ENCODE results near the gene RCOR1.
A peak's percentile ranks its signal among the peaks of the same experiment; 100 is the strongest.
"Not testable (repeated sequence)": the region's sequence is repeated elsewhere in the genome, so short reads cannot be mapped to it uniquely, and the experiment has no call there.

The RCOR1 gene

DNA sequence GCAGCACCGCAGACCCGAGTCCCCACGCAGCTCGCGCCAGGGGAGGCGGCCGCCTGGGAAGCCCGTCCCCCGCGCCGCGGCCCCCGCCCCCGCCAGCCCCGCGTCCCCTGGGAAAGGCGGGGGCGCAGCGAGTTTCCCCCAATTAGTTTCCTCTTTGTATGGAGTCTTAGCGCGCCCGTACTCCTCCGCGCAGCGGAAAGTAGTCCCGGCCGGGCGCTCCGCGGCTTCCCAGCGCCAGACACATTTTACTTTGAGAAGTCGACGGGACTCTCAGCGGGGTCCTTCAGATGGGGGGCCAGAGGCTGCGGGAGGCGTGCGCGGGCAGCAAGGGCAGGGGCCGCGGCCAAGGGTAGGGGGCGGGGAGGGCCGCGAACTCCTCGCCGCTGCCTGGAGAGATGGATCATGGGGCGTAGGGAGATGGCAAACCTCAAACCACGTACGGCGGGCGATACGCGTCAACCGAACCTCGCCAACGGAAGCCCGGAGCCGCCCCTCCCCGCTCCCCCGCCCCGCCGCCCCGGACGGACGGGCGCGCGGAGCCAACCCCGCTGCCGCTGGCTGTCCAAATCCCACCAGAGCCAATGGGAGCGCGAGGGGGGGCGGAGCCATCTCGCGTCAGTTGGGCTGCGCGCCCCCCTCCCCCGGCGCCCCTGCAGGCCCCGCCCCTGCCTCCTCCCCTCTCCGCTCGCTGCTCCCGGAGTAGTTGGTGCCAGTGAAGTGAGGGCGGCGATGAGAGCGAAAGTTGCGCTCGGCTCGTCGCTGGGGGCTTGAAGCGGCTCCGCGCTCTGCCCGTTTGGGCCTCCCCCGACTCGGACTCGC lies at the start of gene RCOR1:
Gene RCOR1, plus strand, starts transcription at position 706 of the 819 bp plus-strand sequence. CDS start 238 bp downstream, outside the sequence.
- peak; percentile 96 for DNase-seq

DNA sequence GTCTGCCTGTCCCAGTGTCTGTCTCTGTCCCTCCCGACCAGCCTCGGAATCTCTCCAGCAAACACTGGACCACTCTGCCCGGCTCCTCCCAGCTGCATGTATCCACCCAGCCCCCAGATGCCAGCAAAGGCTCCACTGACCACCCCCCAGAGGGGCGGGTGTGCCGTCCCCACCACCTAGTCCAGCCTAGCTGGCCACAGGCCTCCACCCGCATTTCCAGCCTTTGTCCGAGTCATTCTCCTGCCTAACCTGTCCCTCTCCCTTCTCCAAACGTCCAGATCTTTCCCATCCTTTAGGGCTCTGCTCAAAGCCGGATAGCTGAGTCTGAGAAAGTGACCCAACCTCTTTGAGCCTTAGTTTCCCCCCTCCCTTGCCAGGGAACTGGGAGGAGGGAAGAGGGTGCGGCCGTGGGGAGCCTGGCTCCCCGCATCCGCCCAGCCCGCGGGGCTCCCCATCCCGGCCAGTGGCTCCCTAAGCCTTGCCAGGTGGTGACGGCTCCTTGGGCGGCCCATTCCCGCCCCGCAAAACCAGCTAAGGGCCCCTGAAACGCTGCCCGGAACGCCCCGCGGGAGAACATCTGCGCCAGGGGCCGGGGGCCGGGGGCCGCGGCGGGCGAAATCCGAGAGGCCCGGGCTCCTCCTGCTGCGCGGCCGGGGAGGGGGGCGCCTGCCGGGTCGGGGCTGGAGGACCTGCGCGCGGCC lies 48.3 kb upstream of the RCOR1 start:
- DNase-seq, result no peak

DNA sequence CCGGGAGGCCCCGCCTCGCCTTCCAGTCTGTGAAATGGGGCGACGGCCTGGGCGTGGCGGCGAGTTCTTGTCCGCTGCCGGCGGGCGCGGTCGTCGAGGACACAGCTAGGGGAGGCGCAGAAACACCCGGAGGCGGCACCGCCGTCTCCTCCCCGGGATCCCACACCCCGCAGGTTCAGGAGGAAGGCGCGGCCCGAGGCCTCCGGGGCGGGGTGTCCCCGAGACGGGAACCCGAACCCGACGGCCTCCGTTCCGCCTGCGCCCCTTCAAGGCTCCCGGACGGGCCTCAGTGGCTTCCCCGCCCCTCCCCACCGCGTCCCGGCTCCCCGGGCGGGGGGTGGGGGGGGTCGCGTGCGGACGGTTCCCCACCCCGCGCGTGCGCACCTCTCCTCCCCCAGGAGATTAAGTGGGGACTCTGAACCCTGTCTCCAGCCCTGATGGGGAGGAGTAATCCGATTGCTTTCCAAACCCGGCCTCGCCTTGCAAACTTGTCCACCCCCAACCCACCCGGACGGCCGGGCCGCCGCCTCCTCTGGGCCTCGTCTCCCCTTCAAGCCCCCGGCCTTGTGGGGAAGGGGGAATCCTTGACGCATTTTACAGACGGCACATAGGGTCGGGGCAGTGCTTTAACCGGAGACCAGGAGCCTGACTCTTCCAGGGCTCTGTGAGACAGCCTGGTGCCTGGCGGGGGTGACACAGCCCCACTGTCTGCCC lies 47.5 kb upstream of the RCOR1 start:
- no peak for DNase-seq

DNA sequence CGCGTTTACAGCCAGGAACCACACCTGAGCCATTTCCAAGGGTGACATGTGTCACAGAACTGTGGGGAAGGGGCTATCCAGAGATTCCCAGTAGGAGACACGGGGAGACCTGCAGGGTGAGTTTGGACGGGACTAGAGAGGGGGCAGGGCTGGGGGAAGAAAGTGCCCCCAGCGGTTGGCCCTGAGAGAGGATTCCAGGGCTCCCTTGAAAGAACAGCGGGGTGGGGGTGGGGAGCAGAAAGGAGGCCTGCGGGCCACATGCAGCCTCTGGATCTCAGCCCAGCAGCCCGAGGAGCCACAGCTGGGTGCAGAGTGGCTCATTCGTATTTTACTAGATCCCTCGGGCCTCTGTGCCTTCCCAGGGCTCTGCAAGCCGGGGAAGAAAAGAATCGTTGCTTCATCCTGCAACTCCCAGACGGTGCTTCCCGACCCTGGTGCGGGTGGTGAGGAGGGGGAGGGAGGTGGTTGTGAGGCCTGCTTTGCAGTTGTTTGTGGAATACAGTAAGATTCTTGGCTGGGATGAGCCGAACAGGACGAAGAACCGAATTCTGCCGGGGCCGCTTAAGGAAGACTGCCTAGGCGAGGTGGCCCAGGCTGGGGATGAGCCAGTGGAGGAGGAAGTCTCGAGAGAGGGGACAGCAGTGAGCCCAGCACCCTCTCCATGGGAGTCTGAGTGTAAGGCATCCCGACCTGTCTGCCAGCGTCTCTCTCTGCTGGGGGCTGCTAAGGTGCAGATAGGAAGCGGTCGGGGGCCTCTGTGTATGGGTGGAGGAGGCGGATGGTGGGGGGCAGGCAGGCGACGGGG lies 46.8 kb upstream of the RCOR1 start:
- DNase-seq, result no peak

DNA sequence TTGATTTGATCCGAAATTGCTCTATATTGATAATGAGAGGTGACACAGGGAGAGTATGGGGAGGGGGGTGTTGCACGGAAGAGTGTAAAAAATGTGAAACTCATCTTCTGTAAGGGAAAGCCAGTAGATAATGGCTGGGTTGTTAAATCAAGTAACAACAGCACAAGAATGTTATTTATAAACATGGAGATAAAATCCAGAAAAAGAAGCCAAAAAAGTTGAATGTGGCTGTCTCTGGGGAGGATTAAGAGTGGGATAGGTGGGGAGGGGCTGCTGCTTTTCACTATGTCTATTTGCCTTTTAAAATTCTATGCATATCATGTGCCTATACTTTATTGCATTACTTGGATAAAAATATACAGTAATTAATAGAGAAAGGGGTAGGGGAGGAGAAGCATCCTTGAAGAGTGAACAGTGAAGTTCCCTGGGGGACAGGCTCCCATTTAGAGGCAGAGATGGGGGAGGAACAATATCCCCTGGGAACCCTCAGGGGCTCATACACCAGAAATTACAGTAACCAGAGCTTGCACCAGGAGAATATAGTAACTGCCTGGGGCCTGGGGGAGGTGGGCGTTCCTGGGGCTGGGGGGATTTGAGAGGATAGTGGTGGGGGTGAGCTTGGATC lies 43.7 kb upstream of the RCOR1 start:
- no peak for DNase-seq

DNA sequence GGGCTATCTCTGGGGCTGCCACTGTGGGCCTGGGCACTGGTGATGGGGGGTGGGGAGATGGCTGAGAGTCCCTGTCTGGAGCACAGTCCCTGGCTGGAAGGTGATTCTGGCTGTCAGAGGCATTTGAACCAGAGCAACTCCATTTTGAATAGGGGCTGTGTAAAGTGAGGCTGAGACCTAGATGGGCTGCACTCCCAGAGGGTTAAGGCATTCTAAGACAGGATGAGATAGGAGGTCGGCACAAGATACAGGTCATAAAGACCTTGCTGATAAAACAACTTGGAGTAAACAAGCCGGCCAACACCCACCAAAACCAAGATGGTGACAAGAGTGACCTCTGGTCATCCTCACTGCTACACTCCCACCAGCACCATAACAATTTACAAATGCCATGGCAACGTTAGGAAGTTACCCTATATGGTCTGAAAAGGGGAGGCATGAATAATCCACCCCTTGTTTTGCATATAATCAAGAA lies 41.5 kb upstream of the RCOR1 start:
- not testable (repeated sequence) for DNase-seq

DNA sequence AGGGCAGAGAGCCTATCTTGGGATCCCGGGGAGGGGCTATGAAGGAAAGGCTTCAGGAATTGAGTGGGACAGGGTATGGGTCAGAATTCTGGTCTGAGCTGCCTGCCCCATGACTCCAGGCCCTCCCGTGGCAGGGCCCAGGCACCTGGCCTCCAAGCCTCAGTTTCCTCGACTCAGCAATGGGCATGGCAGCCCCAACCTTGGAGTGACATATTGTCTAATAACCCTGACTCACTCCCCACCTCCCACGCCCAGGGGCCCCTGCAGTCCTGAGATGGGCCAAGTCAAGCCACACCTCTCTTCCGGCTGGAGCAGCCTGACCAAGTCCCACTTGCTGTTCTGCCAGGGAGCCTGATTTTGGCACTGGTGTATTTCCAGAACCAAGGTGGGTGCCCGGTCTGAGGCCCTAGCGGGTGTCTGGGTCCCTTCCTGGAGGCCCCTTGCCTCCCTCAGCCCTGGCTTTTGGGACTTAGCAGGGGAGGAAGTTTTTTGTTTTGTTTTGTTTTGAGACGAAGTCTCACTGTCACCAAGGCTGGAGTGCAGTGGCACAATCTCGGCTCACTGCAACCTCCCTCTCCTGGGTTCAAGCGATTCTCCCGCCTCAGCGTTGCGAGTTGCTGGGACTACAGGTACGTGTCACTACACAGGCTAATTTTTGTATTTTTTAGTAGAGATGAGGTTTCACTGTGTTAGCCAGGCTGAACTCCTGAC lies 40.3 kb upstream of the RCOR1 start:
- no peak for DNase-seq

DNA sequence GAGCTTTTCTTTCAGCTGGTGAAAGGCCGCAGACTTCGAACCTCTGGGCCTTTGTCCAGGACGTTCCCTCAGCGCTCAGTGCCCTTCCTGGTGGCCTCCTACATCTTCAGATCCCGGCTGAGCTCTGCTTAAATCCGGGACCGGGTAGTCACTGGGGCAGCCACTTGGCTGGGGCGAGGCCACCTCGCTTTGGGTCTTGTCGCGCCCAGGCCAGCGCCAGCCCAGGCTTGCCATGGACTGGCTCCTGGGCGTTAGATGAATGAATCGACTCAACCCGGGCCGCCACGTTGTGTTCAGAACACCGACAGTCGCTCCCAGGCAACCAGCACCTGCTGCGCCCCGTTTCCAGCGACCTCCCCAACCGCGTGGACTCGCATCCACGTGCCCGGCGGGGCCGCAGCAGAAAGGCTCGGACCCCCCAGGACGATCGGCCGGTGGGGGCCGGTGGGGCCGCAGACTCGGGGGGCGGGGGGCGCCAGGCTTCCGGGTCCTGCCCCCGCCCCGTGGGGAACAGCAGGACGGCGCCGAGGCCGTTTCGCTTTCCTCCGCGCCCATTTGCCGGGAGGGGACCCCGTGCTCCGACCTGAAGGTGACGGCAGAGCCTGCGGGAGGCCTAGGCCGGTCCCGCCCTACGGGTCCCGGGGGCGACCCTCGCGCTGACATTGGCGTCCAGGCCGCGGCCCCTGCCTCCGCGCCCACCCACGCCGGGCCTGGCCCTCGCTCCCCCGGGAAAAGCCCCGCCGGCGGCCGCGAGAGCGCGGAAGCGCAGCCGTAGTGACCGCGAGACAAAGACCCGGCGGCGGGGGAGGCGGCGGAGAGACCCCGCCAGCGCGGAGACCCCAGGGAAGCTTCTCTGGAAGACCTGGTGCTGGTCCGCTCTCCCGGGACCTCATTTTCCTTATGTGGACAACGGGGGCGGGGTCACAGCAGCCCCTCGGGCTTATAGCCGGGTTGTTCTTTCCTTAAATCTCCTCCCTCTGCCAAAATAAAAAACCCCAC lies 37.3 kb upstream of the RCOR1 start:
- no peak for DNase-seq

DNA sequence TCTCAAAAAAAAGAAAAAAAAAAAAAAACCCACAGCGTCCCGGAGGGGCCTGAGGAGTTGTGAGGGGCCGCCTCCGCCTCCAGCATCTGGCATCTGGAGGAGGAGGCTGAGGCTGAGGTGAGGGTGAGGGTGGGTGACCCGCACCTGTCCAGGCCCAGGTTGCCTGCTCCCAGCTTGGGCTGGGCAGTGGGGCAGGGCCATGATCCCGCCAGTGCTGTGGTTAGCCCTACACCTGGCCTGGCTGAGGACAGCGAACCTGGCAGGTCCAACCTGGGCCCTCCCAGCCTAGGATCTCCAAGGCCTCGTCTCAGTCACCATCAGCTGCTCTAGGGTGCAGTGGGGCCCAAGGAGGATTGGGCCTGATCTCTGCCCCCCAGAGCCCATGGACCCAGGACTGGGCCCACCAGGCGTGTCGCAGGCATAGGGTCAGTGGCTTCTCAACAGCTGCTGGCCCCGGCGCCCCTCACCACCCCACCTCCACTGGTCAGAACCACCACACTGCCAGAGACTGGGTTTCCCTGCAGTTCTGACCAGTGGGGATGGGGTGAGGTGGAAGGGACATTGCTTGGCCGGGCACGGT lies 36.3 kb upstream of the RCOR1 start:
- no peak for DNase-seq

DNA sequence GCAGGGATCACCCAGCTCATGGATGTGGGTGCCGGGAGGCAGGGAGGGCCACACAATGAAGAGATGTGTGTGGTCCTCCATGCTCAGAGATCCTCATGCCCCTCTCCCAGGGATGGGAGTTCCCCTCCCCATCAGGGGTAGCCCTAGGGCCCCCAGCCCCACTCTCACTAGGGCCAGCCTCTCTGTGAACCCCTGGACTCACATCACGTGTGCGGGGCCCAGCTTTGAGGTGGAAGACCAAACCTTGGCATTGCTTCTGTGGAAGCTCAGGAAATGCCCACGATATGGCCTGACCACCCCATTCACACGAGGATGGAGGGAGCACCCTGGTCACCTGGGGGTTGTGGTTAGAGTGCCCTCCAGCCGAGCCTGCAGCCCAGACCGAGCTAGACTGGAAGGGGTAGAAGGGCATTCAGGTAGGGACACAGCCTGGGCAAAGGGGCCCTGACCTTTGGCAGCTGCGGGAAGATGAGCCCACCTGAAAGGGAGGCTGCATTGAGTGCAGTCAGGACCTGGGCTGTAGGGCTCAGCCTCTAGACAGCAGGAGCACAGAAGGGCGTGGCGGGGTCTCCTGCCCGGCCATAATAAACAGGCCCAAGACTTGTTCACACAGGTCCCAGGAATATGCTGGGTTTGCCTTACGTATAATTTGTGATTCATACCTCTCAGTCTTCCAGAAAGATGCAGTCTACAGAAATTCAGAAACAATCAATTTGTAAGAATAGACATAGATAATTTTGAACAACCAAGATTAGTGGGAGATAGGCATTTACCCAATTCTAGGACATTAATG lies 34.8 kb upstream of the RCOR1 start:
- peak; percentile 17 for DNase-seq

DNA sequence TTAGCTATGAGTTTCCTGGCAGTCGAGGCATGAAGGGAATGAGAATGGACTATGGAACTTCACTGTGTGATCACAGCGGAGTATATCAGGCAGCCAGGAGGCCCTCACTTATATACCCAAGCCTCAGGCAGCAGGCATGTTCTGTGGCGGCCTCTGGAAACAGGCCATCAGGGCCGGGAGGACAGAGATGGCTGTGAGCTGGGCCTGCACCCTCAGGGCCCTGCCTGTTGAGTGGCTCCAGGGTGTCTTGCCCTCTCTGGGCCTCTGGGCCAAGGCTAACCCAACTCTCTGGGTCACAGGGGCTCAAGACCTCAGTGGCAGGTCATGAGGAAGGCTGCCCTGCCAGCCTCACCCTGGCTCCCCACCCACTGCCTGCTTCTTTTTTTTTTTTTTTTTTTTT lies 33.9 kb upstream of the RCOR1 start:
- no peak for DNase-seq

DNA sequence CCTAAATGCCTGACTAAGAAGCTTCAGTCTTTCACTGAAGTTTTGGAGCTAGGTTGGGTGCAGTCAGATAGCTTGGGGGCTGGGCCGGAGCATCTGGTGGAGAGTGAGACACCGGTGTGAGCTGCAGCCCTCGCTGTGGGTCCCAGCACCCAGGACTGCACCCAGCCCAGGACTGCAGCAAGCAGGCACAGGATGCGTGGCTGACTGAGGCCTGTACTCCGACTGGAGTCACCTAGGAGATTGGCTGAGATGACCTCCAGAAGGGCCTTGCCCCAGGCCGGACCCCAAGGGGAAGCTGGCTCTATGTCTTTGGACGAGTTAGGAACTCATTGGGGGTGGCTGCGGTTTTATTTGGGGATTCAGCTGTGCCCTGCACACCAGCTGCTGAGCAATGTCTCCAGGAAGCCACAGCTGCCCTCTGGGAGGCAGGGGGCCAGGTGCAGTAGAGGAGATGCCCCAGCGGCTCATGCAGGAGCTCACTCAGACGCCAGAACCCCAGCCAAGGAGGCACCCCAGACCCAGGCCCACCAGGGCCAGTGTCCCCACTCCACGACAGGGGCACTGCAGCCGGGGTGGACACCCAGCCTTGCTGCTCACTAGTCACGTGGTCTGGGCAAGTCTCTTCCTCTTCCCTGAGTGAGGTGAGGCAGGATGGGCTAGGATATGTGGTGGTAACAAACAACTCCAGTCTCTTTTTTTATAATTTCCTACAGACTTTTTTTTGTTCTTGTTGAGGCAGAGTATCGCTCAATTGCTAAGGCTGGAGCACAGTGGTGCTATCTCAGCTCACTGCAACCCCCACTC lies 31.8 kb upstream of the RCOR1 start:
- DNase-seq, result peak; percentile 10

DNA sequence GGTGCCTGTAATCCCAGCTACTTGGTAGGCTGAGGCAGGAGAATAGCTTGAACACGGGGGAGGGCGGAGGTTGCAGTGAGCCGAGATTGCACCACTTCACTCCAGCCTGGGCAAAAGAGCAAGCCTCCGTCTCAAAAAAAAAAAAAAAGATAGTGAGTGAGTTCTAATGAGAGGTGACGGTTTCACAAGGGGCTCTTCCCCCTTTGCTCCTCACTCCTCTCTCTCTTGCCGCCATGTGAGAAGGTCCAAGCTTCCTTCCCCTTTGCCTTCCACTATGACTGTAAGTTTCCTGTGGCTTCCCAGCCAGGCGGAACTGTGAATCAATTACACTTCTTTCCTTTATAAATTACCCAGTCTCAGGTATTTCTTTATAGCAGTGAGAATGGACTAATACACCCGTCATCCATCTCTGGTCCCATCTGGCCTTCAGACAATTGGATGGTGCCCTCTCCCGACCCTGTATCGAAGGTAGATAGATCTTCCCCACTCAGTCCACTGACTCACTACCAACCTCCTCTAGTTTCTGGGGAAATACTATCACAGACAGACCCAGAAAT lies 27.0 kb upstream of the RCOR1 start:
- DNase-seq, result no peak

DNA sequence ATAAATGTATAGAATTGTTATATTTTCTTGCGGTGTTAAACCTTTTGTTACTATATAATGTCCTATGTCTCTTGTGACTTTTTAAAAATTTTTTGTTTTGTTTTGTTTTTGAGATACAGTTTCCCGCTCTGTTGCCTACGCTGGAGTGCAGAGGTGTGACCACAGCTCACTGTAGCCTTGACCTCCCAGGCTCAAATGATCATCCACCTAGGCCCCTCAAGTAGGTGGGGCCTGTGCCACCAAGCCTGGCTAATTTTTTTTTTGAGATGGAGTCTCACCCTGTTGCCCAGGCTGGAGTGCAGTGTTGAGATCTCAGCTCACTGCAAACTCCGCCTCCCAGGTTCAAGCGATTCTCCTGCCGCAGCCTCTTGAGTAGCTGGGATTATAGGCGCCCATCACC lies 26.5 kb upstream of the RCOR1 start:
- DNase-seq, result no peak

DNA sequence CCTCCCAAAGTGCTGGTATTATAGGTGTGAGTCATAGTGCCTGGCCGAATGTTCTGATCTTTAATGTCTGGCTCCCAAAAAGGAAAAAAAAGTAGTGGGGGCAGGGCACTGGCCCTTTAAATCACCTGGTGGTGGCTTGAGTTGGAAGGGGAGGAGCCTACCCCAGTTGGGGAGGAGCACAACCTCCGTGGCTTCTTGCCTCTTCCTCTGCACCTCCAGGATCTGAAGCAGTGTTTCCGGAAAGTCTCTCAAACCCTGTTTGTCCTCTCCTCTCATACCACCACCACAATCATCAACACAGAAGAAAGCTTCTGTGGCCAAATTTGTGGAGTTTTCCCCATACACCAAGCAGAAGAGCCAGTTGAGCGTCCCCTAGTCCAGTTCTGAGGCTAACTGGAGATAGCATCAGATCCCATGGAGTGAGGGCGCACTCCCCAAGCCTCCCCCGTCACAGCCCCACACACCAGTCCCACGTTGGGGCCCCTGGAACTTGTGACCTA lies 24.3 kb upstream of the RCOR1 start:
- DNase-seq, result peak; percentile 19

DNA sequence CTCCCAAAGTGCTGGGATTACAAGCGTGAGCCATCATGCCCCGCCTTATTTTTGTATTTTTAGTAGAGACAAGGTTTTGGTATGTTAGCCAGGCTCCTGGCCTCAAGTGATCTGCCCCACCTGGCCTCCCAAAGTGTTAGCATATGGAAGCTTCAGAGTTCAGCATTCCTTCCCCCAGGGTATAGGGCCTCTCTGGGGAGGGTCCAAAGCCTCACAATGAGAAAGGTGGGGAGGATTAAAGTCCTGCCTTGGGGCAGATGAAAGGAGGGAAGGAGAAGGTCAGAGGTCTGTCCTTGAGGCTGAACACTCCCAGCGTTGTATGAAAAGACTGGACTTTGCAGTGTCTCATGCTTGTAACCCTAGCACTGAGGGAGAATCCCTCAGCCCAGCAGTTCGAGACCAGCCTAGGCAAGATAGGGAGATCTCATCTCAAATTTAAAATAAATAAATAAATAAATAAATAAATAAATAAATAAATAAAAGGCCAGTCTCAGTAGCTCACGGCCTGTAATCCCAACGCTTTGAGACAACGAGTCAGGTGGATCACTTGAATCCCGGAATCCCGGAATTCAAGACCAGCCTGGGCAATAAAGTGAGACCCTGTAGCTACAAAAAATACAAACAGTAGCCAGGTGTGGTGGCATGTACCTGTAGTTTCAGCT lies 22.0 kb upstream of the RCOR1 start:
- DNase-seq, result no peak

DNA sequence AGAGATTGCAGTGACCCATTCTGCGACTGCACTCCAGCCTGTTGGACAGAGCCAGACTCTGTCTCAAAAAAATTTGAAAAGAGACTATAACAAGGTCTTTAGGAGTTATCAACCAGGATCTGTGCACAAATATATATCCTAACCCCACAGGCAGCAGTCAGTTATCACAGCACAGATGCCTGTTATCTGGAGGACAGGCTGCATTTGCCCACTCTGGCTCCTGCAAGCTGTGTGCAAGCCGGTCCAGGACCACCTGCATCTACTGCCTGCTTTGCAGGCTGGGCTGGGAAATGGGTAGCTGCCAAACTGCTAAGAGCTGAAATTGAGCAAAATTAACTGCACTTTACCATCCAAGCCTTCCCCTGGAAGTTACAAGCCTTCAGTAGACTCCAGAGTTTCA lies 21.4 kb upstream of the RCOR1 start:
- DNase-seq, result no peak

All from 8988T (cell line).